22Rv1 (cell line): ENCODE measurements around the gene IER5.

Source experiments
- ZFX ChIP-seq: fragments of 450-650 bp; IDR thresholded peaks from 2 replicates; pipeline ENCODE4 v1.6.1; 2017; ENCODE audit warnings: antibody characterized with exemption, borderline replicate concordance
- TF ChIP-seq, protein P1 (sequence below): fragments of 450-650 bp; IDR thresholded peaks from 2 replicates; pipeline ENCODE4 v1.5.1; 2017; ENCODE audit warnings: mild to moderate bottlenecking

DNA sequence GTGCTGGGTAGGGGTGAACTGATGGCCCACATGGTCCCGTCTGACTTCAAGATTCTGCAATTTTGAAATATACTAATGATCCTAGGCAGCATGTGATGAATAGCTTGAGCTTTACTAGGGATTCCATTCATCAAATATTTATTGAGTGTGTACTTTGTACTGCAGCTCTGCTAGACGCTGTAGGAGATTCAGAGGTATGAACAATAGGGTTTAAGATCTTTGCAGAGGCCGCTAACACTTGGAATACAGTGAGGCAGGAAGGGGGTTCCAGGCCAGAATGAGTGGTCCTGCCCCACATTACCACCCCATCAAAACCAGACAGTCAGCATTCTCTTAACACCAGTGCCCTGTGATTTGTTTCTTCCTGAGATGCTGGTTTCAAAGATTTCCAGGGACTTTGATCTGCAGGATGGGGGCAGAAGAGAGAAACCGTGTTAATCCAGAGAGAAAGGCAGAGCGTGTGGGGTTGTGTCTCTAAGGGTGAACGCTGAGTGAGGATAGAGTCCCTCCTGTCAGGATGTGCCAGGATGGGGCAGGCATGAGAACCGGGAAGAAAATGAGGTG lies 19.9 kb downstream of the IER5 start:
- TF ChIP-seq, protein P1, sequence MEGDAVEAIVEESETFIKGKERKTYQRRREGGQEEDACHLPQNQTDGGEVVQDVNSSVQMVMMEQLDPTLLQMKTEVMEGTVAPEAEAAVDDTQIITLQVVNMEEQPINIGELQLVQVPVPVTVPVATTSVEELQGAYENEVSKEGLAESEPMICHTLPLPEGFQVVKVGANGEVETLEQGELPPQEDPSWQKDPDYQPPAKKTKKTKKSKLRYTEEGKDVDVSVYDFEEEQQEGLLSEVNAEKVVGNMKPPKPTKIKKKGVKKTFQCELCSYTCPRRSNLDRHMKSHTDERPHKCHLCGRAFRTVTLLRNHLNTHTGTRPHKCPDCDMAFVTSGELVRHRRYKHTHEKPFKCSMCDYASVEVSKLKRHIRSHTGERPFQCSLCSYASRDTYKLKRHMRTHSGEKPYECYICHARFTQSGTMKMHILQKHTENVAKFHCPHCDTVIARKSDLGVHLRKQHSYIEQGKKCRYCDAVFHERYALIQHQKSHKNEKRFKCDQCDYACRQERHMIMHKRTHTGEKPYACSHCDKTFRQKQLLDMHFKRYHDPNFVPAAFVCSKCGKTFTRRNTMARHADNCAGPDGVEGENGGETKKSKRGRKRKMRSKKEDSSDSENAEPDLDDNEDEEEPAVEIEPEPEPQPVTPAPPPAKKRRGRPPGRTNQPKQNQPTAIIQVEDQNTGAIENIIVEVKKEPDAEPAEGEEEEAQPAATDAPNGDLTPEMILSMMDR = no peak
- TF ChIP-seq ZFX = no peak
